NT2/D1 (cell line): ENCODE data around the gene IL36G.

Source experiments
- SUZ12 ChIP-seq: IDR thresholded peaks from 2 replicates; pipeline ENCODE4 v1.6.1; 2011; ENCODE audit not compliant: insufficient read length, insufficient read depth; ENCODE audit errors: extremely low read depth
- ZNF274 ChIP-seq: IDR thresholded peaks from 2 replicates; pipeline ENCODE4 v1.6.1; 2011; ENCODE audit warnings: mild to moderate bottlenecking, low read depth, low read length

GRCh38 chr2:112962308-112963175 lies 15.3 kb upstream of the IL36G start:
- TF ChIP-seq SUZ12 (no peak), ZNF274 (no peak)
